Hepatocyte (in vitro differentiated cells): ENCODE data around the gene HECTD4. TPM values are rescaled to one million over a fixed set of nuclear protein-coding genes. Genes with fewer than 3 reads are reported as not detected.

Experiments used
- DNase-seq: peaks from one replicate; pipeline ENCODE4 v3.0.0-alpha.2; 2016; ENCODE audit warnings: low spot score
- H2AFZ ChIP-seq: fragments of 200-600 bp; sonication (generic); 2 replicates; pipeline ENCODE4 v1.6.0; 2016; ENCODE audit warnings: antibody characterized with exemption, mild to moderate bottlenecking
- H3K27ac ChIP-seq: fragments of 200-600 bp; sonication (generic); 2 replicates; pipeline ENCODE4 v1.5.1; 2016; ENCODE audit warnings: mild to moderate bottlenecking
- H3K27me3 ChIP-seq: fragments of 200-600 bp; sonication (generic); 2 replicates; pipeline ENCODE4 v1.6.1; 2016
- H3K36me3 ChIP-seq: fragments of 200-600 bp; sonication (generic); replicated peaks from 2 replicates; pipeline ENCODE4 v1.5.1; 2016; ENCODE audit warnings: low read depth; ENCODE audit not compliant: insufficient read depth
- H3K4me1 ChIP-seq: fragments of 200-600 bp; sonication (generic); 2 replicates; pipeline ENCODE4 v1.5.1; 2016; ENCODE audit warnings: mild to moderate bottlenecking, moderate library complexity; ENCODE audit not compliant: insufficient read depth
- H3K4me2 ChIP-seq: fragments of 200-600 bp; sonication (generic); 2 replicates; pipeline ENCODE4 v1.6.0; 2016
- H3K4me3 ChIP-seq: fragments of 200-600 bp; sonication (generic); 2 replicates; pipeline ENCODE4 v1.5.1; 2016; ENCODE audit warnings: mild to moderate bottlenecking
- H3K79me2 ChIP-seq: fragments of 200-600 bp; sonication (generic); 2 replicates; pipeline ENCODE4 v1.6.0; 2017; ENCODE audit warnings: mild to moderate bottlenecking
- H3K9me2 ChIP-seq: fragments of 200-600 bp; sonication (generic); replicated peaks from 2 replicates; pipeline ENCODE4 v1.6.0; 2017; ENCODE audit warnings: mild to moderate bottlenecking; ENCODE audit not compliant: insufficient read depth
- H3K9me3 ChIP-seq: fragments of 200-600 bp; sonication (generic); 2 replicates; pipeline ENCODE4 v1.5.1; 2016; ENCODE audit warnings: low read depth, mild to moderate bottlenecking
- H4K20me1 ChIP-seq: fragments of 200-600 bp; sonication (generic); 2 replicates; pipeline ENCODE4 v1.6.0; 2016; ENCODE audit warnings: mild to moderate bottlenecking; ENCODE audit not compliant: insufficient read depth, poor library complexity, severe bottlenecking
- CTCF ChIP-seq: fragments of 200-600 bp; sonication (generic); IDR thresholded peaks from 2 replicates; pipeline ENCODE4 v1.5.1; 2016; ENCODE audit warnings: antibody characterized with exemption, mild to moderate bottlenecking; ENCODE audit not compliant: poor library complexity
- EZH2 ChIP-seq: fragments of 200-600 bp; sonication (generic); IDR thresholded peaks from 2 replicates; pipeline ENCODE4 v1.6.1; 2016; ENCODE audit warnings: antibody characterized with exemption, mild to moderate bottlenecking, borderline replicate concordance
- EZH2phosphoT487 ChIP-seq: fragments of 200-600 bp; sonication (generic); IDR thresholded peaks from one replicate; pipeline ENCODE4 v1.6.1; 2018; ENCODE audit warnings: antibody characterized with exemption, mild to moderate bottlenecking, low read depth, moderate library complexity; ENCODE audit not compliant: unreplicated experiment, severe bottlenecking
- WGBS: methylation state at CpG from one replicate; pipeline ENCODE4 v1.1.6; 2016; ENCODE audit warnings: low lambda C conversion rate; ENCODE audit errors: missing lambda C conversion rate; 5-methylcytosine and 5-hydroxymethylcytosine counted together
- polyA plus RNA-seq: library from polyadenylated mRNA; unstranded; fragments of >200 nt; fragmentation: Nextera tagmentation; extraction: Ambion mirVana; gene quantifications from 2 replicates; pipeline ENCODE4 v1.2.1, GENCODE V29; 2016
- total RNA-seq: library from RNA; depleted of rRNA; stranded (reverse); fragments of >200 nt; gene quantifications from 2 replicates; pipeline ENCODE4 v1.2.3, GENCODE V29; 2014

HECTD4 gene
- total and polyA plus RNA-seq, 2 experiments from 2014 or later = 22.7 to 27.1 TPM

- Histone ChIP-seq H3K79me2 (peaks cover 89% of the 10 kb centered on the region), H3K4me2 (peak overlapping the region; percentile 80), H3K27me3 (no peaks in the 10 kb centered on the region), H2AFZ (no peak overlapping the region), H3K36me3 (no peaks in the 10 kb centered on the region), H3K27ac (peak overlapping the region; percentile 68), H3K9me3 (no peaks in the 10 kb centered on the region), H3K9me2 (no peaks in the 10 kb centered on the region), H3K4me3 (no peak overlapping the region), H3K4me1 (peaks cover 37% of the 10 kb centered on the region), H4K20me1 (peaks cover 35% of the 10 kb centered on the region)
- peak; percentile 38 for DNase-seq
- 56% methylated on average over 5 of the region's 5 CpGs for WGBS
- TF ChIP-seq EZH2phosphoT487 = no peak
- no peak for TF ChIP-seq CTCF
- no peak for TF ChIP-seq EZH2
Measured at GRCh38 chr12:112422531-112422930, 40.3 kb upstream of the HECTD4 start.

- H3K27ac ChIP-seq = peak overlapping the region; percentile 68
Measured at GRCh38 chr12:112421363-112421762, 39.1 kb upstream of the HECTD4 start.

GRCh38 chr12:112420740-112421139 is 38.5 kb upstream of the HECTD4 start:
- DNase-seq = no peak
- peaks cover 37% of the 10 kb centered on the region for H3K4me1 ChIP-seq
- 76% methylated on average over 3 of the region's 3 CpGs for WGBS
- H3K4me2 ChIP-seq = peak overlapping the region; percentile 80
- H3K9me3 ChIP-seq = no peaks in the 10 kb centered on the region
- H3K4me3 ChIP-seq = no peak overlapping the region
- peak overlapping the region; percentile 99 for H3K27ac ChIP-seq
- no peaks in the 10 kb centered on the region for H3K27me3 ChIP-seq
- no peaks in the 10 kb centered on the region for H3K36me3 ChIP-seq
- H3K9me2 ChIP-seq = no peaks in the 10 kb centered on the region
- peaks cover 72% of the 10 kb centered on the region for H3K79me2 ChIP-seq
- TF ChIP-seq CTCF = no peak
- TF ChIP-seq EZH2 = no peak
- TF ChIP-seq EZH2phosphoT487 = no peak
- peaks cover 28% of the 10 kb centered on the region for H4K20me1 ChIP-seq
- H2AFZ ChIP-seq = no peak overlapping the region

More at GRCh38 chr12:112421363-112421762, 39.1 kb upstream of the HECTD4 start:
- Histone ChIP-seq H4K20me1 (peaks cover 32% of the 10 kb centered on the region), H3K9me3 (no peaks in the 10 kb centered on the region), H3K36me3 (no peaks in the 10 kb centered on the region), H3K4me1 (peaks cover 37% of the 10 kb centered on the region), H3K27me3 (no peaks in the 10 kb centered on the region), H3K4me2 (peak overlapping the region; percentile 80), H3K79me2 (peaks cover 78% of the 10 kb centered on the region), H2AFZ (no peak overlapping the region), H3K4me3 (no peak overlapping the region), H3K9me2 (no peaks in the 10 kb centered on the region)
- TF ChIP-seq EZH2 = no peak
- TF ChIP-seq EZH2phosphoT487 = no peak
- TF ChIP-seq CTCF = no peak
- WGBS = 100% methylated on average over 1 of the region's 1 CpG
- DNase-seq = no peak
